ENCODE measurements around the gene TRRAP.

Gene TRRAP

DNA sequence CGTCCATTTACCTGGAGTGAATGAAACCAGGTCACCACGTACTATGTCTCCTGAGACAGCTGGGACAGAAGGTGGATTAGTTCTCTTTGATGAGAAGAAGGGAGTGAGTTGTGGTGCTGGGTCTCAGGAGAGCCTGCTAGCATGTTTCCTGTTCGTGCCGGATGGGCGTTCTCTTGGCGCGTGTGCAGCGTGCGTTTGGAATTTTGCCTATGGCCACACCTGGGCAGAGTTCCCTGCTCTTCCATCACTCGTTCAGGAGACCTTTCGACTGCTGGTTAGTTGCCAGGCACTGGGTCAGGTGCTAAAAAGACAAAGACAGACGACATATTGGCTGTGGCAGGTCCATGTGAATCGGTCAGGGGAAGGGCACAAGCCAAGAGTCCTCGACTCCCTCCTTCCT, 90.3 kb downstream of the TRRAP start:
- no peaks in the 10 kb centered on the region; the same call in 1 of the 2 replicates for H3K36me3 ChIP-seq (replicated peaks; ENCODE audit: insufficient read depth, low read length)
- TF ChIP-seq, protein P1, sequence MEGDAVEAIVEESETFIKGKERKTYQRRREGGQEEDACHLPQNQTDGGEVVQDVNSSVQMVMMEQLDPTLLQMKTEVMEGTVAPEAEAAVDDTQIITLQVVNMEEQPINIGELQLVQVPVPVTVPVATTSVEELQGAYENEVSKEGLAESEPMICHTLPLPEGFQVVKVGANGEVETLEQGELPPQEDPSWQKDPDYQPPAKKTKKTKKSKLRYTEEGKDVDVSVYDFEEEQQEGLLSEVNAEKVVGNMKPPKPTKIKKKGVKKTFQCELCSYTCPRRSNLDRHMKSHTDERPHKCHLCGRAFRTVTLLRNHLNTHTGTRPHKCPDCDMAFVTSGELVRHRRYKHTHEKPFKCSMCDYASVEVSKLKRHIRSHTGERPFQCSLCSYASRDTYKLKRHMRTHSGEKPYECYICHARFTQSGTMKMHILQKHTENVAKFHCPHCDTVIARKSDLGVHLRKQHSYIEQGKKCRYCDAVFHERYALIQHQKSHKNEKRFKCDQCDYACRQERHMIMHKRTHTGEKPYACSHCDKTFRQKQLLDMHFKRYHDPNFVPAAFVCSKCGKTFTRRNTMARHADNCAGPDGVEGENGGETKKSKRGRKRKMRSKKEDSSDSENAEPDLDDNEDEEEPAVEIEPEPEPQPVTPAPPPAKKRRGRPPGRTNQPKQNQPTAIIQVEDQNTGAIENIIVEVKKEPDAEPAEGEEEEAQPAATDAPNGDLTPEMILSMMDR (IDR thresholded peaks at IDR 0.05; ENCODE audit: low read length): no peak
- TF ChIP-seq EZH2 (optimal IDR thresholded peaks at IDR 0.05; ENCODE audit: low read depth, low read length) (no peak), EZH2phosphoT487 (IDR thresholded peaks at IDR 0.05; ENCODE audit: low read length) (no peak)

DNA sequence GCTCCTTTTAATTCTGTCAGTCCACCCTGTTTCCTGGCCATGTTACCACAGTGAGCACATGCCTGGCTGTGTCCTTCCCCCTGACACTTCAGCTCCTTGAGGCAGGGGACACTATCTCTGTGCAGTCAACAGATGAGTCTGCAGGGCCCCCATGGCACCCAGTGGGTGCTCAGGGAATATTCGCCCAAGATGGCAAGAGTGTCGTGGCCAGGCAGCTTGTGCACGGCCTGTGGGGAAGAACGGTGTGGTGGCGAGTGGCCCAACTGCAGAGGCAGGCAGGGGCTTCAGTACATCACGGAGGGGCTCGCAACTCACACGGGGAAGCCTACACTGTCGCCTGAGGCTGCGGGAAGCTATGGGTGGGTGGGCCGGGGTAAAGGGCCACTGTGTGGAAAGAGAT, 91.1 kb downstream of the TRRAP start:
- no peaks in the 10 kb centered on the region for H3K9me3 ChIP-seq (replicated peaks; ENCODE audit: insufficient read depth, low read length)
- H4K20me1 ChIP-seq (ENCODE audit: insufficient read depth, low read length): no peaks in the 10 kb centered on the region
- H3K4me2 ChIP-seq (ENCODE audit: low read depth, low read length): no peak overlapping the region
- no peaks in the 10 kb centered on the region for H3K4me1 ChIP-seq (ENCODE audit: low read length)
- no peak overlapping the region for H3K9ac ChIP-seq (ENCODE audit: low read length)
- 0 out of 2 replicates have a peak, but pooled peaks cover 2% of the 10 kb centered on the region for H3F3A ChIP-seq (ENCODE audit: insufficient read depth, low read length)
- H2AFZ ChIP-seq (ENCODE audit: low read length): no peak overlapping the region
- H3K4me3 ChIP-seq (ENCODE audit: low read length): no peak overlapping the region
- TF ChIP-seq, protein P1 (IDR thresholded peaks at IDR 0.05; ENCODE audit: low read length): no peak
- TF ChIP-seq EZH2 (optimal IDR thresholded peaks at IDR 0.05; ENCODE audit: low read depth, low read length) (no peak), EZH2phosphoT487 (IDR thresholded peaks at IDR 0.05; ENCODE audit: low read length) (no peak)
- DNase-seq: no peak
- no peaks in the 10 kb centered on the region for H3K27me3 ChIP-seq (replicated peaks; ENCODE audit: insufficient read depth, low read length)
- H3K9me2 ChIP-seq (replicated peaks; ENCODE audit: insufficient read depth, low read length): no peaks in the 10 kb centered on the region
- H3K79me2 ChIP-seq (ENCODE audit: low read length): peaks cover 8% of the 10 kb centered on the region; the same call in 1 of the 2 replicates
- no peaks in the 10 kb centered on the region; the same call in 1 of the 2 replicates for H3K36me3 ChIP-seq (replicated peaks; ENCODE audit: insufficient read depth, low read length)
- H3K27ac ChIP-seq (ENCODE audit: low read length): no peak overlapping the region

More for the DNA sequence above, 90.3 kb downstream of the TRRAP start:
- Histone ChIP-seq H2AFZ (ENCODE audit: low read length) (no peak overlapping the region), H3K9ac (ENCODE audit: low read length) (no peak overlapping the region), H3K9me2 (replicated peaks; ENCODE audit: insufficient read depth, low read length) (no peaks in the 10 kb centered on the region), H4K20me1 (ENCODE audit: insufficient read depth, low read length) (no peaks in the 10 kb centered on the region), H3K4me2 (ENCODE audit: low read depth, low read length) (no peak overlapping the region), H3K27ac (ENCODE audit: low read length) (no peak overlapping the region), H3K79me2 (ENCODE audit: low read length) (peaks cover 4% of the 10 kb centered on the region; the same call in 1 of the 2 replicates), H3K27me3 (replicated peaks; ENCODE audit: insufficient read depth, low read length) (no peaks in the 10 kb centered on the region), H3K4me1 (ENCODE audit: low read length) (no peaks in the 10 kb centered on the region), H3F3A (ENCODE audit: insufficient read depth, low read length) (0 out of 2 replicates have a peak, but pooled peaks cover 2% of the 10 kb centered on the region), H3K4me3 (ENCODE audit: low read length) (no peak overlapping the region), H3K9me3 (replicated peaks; ENCODE audit: insufficient read depth, low read length) (no peaks in the 10 kb centered on the region)
- no peak for DNase-seq

DNA sequence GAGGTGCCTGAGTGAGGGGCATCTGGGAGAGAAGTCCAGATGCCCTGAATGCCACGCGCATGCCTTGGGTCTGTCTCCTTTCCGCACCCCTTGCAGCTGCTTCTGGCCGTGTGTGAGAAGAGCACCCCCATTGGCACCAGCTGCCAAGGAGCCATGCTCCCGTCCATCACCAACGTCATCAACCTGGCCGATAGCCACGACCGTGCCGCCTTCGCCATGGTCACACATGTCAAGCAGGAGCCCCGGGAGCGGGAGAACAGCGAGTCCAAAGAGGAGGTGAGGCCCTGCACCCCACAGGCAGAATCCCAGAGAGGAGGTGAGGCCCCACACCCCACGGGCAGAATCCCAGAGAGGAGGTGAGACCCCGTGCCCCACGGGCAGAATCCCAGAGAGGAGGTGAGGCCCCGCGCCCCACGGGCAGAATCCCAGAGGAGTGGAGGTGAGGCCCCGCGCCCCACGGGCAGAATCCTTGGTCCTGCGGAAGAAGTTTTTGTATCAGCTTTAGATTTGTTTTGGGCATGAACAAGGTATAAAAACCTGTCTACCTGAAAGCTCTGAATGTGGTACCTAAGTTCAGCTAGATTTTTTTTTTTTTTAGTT, 91.8 kb downstream of the TRRAP start:
- Histone ChIP-seq H3K36me3 (replicated peaks; ENCODE audit: insufficient read depth, low read length) (no peaks in the 10 kb centered on the region; the same call in 1 of the 2 replicates), H3K4me3 (ENCODE audit: low read length) (no peak overlapping the region), H3K9me3 (replicated peaks; ENCODE audit: insufficient read depth, low read length) (no peaks in the 10 kb centered on the region), H3K27ac (ENCODE audit: low read length) (no peak overlapping the region), H4K20me1 (ENCODE audit: insufficient read depth, low read length) (no peaks in the 10 kb centered on the region), H3K4me2 (ENCODE audit: low read depth, low read length) (no peak overlapping the region), H3K9ac (ENCODE audit: low read length) (no peak overlapping the region), H3K27me3 (replicated peaks; ENCODE audit: insufficient read depth, low read length) (no peaks in the 10 kb centered on the region), H3K79me2 (ENCODE audit: low read length) (peaks cover 8% of the 10 kb centered on the region; the same call in 1 of the 2 replicates), H3K4me1 (ENCODE audit: low read length) (no peaks in the 10 kb centered on the region), H3F3A (ENCODE audit: insufficient read depth, low read length) (0 out of 2 replicates have a peak, but pooled peaks cover 2% of the 10 kb centered on the region), H2AFZ (ENCODE audit: low read length) (no peak overlapping the region), H3K9me2 (replicated peaks; ENCODE audit: insufficient read depth, low read length) (no peaks in the 10 kb centered on the region)
- DNase-seq: no peak
- TF ChIP-seq EZH2phosphoT487 (IDR thresholded peaks at IDR 0.05; ENCODE audit: low read length) (no peak), EZH2 (optimal IDR thresholded peaks at IDR 0.05; ENCODE audit: low read depth, low read length) (no peak)
- TF ChIP-seq, protein P1 (IDR thresholded peaks at IDR 0.05; ENCODE audit: low read length): no peak

Measured in MM.1S (cell line).